Activated T-helper 2 cell treated with anti-CD3 and anti-CD28 coated beads, Interferon-gamma antibody, Interleukin-2, Interleukin-4, amounts not matched to agents 10 μg/mL and 5 μg/mL and 100 μg/mL, durations not matched to agents 14 hours and 24 hours and 36 hours (primary cell): ENCODE measurements around the gene EFNA5. TPM values are rescaled to one million over a fixed set of nuclear protein-coding genes. Genes with fewer than 3 reads are reported as not detected.
A peak's percentile ranks its signal among the peaks of the same experiment; 100 is the strongest.

Experiments
- DNase-seq: peaks from one replicate; pipeline ENCODE4 v3.0.0; 2021; ENCODE audit warnings: low spot score
- H3K27ac Mint-ChIP-seq: one replicate; pipeline ENCODE4 v1.8.0; 2021; ENCODE audit warnings: mixed read lengths
- H3K27me3 Mint-ChIP-seq: one replicate; pipeline ENCODE4 v1.8.0; 2021; ENCODE audit warnings: low read depth, mixed read lengths
- H3K36me3 Mint-ChIP-seq: one replicate; pipeline ENCODE4 v1.8.0; 2021; ENCODE audit warnings: low read depth, mixed read lengths
- H3K4me1 Mint-ChIP-seq: one replicate; pipeline ENCODE4 v1.8.0; 2021; ENCODE audit warnings: low read depth, mixed read lengths
- H3K4me3 Mint-ChIP-seq: one replicate; pipeline ENCODE4 v1.8.0; 2021; ENCODE audit warnings: low read depth, mild to moderate bottlenecking, moderate library complexity, mixed read lengths
- H3K9me3 Mint-ChIP-seq: one replicate; pipeline ENCODE4 v1.8.0; 2021; ENCODE audit warnings: mixed read lengths
- intact Hi-C: fragments of 100-400 bp; cut with micrococcal nuclease; formaldehyde crosslinking; loops from one replicate; pipeline ENCODE4 v1.15.1; 2023
- total RNA-seq: library from RNA; stranded (reverse); gene quantifications from 2 replicates; pipeline ENCODE4 v1.2.3, GENCODE V29; 2022

Gene EFNA5
- 0.32 TPM in 1 of 2 replicates, not detected in the other for total RNA-seq

DNA sequence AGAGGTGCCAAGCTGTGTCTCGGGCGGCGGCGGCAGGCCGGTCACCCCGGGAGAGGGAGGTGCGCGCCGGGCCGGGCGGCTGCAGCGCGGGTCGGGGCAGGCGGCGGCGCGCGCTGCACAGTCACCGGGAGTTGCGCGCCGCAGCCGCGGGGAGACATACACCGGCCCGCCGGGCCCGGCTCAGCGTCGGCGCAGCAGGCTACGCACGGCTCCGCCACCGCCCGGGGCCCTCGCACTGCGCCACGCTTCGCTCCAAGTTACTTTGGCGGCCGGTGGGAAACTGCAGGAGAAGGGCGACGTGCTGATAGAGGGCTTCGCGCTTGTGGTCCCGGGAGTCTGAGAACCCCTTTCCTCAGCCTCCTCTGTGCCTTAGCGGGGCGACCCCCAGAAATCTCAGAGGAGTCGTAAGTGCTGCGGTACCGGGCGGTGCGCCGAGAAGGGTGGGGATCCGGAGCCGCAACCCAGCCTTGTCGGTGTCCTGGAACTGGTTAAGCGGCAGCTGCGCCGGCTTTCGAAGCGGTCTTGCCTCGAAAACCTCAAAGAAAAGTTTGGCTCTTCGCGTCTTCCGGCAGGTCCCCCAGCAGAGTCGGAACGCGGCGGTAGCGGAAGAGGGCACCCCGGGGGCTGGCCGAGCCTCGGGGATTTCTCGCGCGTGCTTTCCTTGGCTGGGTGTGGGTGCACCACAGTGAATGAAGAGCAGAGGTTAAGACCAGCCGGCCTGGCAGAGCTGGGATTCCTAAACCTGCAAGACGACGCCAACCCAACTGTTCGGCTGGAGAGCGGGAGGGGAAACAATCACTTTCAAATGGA is at the start of gene EFNA5:
TSS of gene EFNA5 (minus strand) at position 6 of the 810 bp plus-strand sequence.
- no peaks in the 10 kb centered on the region for H3K9me3 Mint-ChIP-seq

DNA sequence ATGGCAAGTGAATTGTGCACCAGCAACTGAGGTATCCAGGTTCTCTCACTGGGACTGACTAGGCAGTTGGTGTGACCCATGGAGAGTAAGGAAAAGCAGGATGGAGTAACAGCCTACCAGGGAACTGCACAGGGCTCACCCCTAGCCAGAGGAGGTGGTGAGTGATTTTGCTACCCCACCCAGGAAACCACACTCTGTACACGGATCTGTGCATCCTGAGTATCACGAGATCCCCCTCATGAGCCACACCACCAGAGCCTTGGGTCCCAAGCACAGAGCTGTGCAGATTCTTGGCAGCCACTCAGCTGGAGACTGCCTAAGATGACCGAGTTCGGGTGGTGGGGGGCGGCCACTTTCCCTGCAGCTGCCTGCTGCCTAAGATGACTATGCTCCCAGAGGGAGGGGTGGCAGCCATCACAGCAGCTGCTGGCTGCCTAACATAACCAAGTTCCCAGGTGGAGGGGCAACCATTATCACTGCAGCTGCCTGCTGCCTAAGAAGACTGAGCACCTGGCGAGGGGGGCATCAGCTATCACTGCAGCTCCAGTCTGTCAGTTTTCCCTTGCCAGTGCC is 48.4 kb upstream of the EFNA5 start:
- Mint-ChIP-seq H3K27ac (no peak overlapping the region), H3K4me3 (no peak overlapping the region), H3K27me3 (peaks cover 2% of the 10 kb centered on the region), H3K9me3 (peaks cover 30% of the 10 kb centered on the region), H3K36me3 (no peaks in the 10 kb centered on the region), H3K4me1 (no peaks in the 10 kb centered on the region)
- intact Hi-C loops = no loop called here
- no peak for DNase-seq

More for the DNA sequence above, at the start of gene EFNA5:
- H3K27ac Mint-ChIP-seq = peak within 1 kb of the TSS; percentile 12
- H3K36me3 Mint-ChIP-seq = no peaks in the 10 kb centered on the region
- peak within 1 kb of the TSS; percentile 75 for H3K4me3 Mint-ChIP-seq
- H3K4me1 Mint-ChIP-seq = peaks cover 22% of the 10 kb centered on the region
- peaks cover 75% of the 10 kb centered on the region for H3K27me3 Mint-ChIP-seq
- intact Hi-C loops = loop anchor here (5.0 kb wide), 2 partner anchors 99 to 246 kb away; no protein-coding TSS in a partner anchor
- peak; percentile 31 for DNase-seq

DNA sequence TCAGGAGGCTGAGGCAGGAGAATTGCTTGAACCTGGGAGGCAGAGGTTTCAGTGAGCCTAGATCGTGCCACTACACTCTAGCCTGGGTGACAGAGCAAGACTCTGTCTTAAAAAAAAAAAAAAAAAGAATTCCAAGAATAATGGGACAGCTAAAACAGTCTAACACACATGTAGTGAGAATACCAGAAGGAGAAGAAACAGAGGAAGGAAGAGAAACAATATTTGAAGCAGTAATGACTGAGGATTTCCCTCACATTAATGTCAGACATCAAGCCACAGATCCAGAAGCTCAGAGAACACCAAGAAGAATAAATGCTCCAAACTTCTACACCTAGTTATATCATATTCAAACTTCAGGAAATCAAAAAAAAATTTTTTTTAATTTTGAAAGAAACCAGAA is 47.1 kb upstream of the EFNA5 start:
- H3K4me1 Mint-ChIP-seq = no peaks in the 10 kb centered on the region

DNA sequence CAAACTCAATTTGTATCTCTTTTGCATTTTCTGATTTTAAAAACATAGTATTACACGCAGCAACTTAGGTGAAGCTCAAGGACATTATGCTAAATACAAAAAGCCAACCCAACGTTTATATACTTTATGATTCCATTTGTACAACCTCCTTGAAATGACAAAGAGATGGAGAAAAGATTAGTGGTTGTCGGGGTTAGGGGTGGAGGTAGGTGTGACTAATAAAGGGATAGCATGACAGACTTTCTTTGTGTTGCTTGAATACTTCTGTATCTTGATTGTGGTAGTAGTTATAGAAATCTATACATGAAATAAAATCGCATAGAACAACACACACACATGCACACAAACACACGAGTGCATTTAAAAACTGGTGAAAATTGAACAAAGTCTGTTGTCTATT is 42.5 kb upstream of the EFNA5 start:
- DNase-seq = no peak
- H3K4me3 Mint-ChIP-seq = no peak overlapping the region
- H3K27me3 Mint-ChIP-seq = peaks cover 2% of the 10 kb centered on the region
- H3K9me3 Mint-ChIP-seq = peaks cover 4% of the 10 kb centered on the region
- H3K36me3 Mint-ChIP-seq = no peaks in the 10 kb centered on the region
- intact Hi-C loops = no loop called here
- H3K4me1 Mint-ChIP-seq = no peaks in the 10 kb centered on the region
- H3K27ac Mint-ChIP-seq = no peak overlapping the region

More for the DNA sequence above, 47.1 kb upstream of the EFNA5 start:
- Mint-ChIP-seq H3K27me3 (peaks cover 2% of the 10 kb centered on the region), H3K4me3 (no peak overlapping the region), H3K27ac (no peak overlapping the region), H3K36me3 (no peaks in the 10 kb centered on the region), H3K9me3 (peaks cover 30% of the 10 kb centered on the region)
- intact Hi-C loops = no loop called here
- DNase-seq = no peak

DNA sequence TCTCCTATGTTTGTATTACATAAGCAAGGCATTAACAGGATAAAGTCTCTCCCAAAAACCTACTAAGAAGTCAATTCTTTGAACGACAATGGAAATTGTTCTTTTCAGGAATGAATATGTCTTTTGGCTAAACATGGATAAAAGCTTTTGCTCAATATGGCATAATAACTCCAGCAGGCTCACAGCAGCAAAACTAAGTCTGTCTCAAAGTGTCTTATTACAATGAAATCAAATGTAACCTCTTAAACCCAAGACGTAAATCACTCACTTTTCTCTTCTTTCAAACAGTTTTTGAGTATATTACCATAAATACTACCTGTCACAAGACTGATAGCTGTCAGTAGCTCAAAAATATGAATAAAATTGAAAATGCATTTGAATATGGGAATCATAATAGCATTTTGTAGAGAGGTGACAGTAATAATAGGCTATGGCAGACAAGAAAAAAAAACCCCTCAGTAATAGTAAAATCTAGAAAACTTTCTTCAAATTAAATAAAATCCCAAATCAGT is 41.7 kb upstream of the EFNA5 start:
- H3K4me1 Mint-ChIP-seq = no peaks in the 10 kb centered on the region
- peaks cover 2% of the 10 kb centered on the region for H3K27me3 Mint-ChIP-seq
- no peak for DNase-seq
- intact Hi-C loops = no loop called here
- H3K4me3 Mint-ChIP-seq = no peak overlapping the region
- no peaks in the 10 kb centered on the region for H3K36me3 Mint-ChIP-seq
- peaks cover 4% of the 10 kb centered on the region for H3K9me3 Mint-ChIP-seq
- no peak overlapping the region for H3K27ac Mint-ChIP-seq

DNA sequence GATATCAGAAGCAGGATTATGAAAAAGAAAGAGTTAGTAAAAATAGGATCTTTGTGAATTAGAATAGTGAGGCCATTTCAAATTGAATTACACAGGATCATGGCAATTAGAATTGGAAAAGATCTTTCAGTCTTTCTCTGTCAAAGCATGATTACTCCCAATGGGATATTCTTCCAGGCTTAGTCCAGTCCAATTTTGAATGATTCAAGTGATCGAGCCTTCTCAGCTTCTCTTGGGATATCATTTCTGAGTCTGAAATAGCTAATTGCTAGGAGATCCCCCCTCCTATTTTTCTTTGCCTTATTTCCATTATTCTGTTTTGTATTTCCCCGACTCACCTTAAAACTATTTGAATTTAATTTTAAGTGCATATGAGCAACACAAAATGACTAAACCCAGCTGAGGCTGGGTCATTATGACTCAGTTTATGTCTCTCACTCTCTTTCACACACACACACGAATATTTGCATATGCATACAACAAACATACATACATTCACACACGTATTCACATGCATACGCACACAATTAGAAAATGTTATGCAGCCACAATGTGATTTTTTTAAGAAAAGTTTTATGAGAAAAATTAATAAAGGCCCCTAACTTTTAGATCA is 34.8 kb upstream of the EFNA5 start:
- Mint-ChIP-seq H3K27me3 (peaks cover 6% of the 10 kb centered on the region), H3K27ac (no peak overlapping the region), H3K36me3 (no peaks in the 10 kb centered on the region), H3K4me3 (no peak overlapping the region), H3K9me3 (peaks cover 4% of the 10 kb centered on the region), H3K4me1 (no peaks in the 10 kb centered on the region)
- DNase-seq = no peak
- intact Hi-C loops = no loop called here

DNA sequence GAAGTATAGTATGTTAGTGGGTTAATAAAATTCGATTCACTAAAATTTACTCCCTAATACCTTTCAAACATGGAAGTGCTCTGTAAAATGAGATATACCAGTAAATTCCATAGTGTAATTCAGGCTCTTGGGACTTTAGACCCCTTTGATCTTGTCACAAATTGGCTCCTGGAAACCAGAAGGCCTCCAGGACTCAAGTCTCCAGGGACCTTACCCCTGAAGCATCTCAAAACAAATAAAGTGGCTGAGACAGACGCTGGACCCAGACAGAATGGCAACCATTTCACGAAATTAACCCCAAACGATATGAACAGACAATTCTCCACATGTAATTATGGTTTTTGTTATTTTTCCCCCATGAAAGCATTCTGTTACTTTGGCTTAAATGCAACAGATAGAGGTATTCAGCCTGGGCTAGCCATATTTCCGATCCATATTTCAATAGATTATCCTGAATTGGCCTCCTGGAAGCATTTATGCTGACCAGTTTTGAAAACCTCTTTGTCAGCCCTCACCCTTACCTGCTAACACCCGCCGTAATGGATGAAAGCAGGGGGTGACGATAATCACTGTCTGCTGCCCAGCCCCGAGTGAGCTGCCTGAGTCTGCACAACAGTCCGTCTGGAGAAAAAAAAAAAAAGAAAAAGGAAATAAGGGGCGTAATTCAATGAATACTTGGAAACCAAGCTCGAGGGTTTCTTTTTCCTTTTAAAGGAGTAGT is 34.1 kb upstream of the EFNA5 start:
- Mint-ChIP-seq H3K9me3 (peaks cover 4% of the 10 kb centered on the region), H3K27me3 (peaks cover 6% of the 10 kb centered on the region), H3K4me3 (no peak overlapping the region), H3K27ac (no peak overlapping the region), H3K4me1 (no peaks in the 10 kb centered on the region), H3K36me3 (no peaks in the 10 kb centered on the region)
- no peak for DNase-seq
- intact Hi-C loops = no loop called here

DNA sequence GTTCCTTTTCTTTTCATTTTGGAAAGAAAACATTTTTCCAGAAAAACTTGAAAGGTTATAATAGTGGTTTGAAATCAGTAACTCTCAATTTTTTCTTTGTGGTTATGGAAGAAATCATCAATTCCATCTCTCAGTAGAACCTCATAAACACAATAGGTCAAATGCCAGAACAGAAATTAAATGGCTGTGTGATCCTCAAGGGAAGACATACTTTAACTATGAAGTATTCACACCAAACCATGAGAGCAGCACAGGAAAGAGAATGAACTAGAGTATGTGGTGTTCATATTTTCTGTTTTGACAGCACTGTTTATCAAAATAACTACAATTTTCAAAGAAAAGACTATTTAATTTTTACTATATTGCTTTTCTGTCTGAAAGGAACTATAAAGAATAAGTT is 29.7 kb upstream of the EFNA5 start:
- H3K27me3 Mint-ChIP-seq = peaks cover 4% of the 10 kb centered on the region
- intact Hi-C loops = no loop called here
- no peak overlapping the region for H3K4me3 Mint-ChIP-seq
- H3K4me1 Mint-ChIP-seq = no peaks in the 10 kb centered on the region
- H3K36me3 Mint-ChIP-seq = no peaks in the 10 kb centered on the region
- no peak overlapping the region for H3K27ac Mint-ChIP-seq
- DNase-seq = no peak
- no peaks in the 10 kb centered on the region for H3K9me3 Mint-ChIP-seq

DNA sequence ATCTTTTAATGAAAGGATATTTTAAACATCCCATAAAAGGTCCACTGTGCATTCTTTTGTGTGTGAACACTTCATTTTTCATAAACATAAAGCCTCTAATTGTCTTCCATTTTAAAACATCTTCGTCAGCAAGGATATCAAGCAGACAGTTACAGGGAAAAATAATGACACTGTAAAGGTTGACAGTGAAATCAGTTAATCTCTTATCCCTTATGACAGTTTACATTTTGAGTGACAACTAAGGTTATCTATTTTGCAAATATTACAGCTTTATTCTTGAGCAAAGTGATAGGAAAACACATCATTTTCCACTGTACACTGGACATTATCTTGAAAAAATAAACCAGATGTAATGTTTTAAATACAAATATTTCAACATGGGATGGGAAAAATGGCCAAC is 28.7 kb upstream of the EFNA5 start:
- Mint-ChIP-seq H3K4me1 (no peaks in the 10 kb centered on the region), H3K27ac (no peak overlapping the region), H3K9me3 (no peaks in the 10 kb centered on the region), H3K4me3 (no peak overlapping the region), H3K36me3 (no peaks in the 10 kb centered on the region), H3K27me3 (peaks cover 5% of the 10 kb centered on the region)
- intact Hi-C loops = no loop called here
- DNase-seq = no peak

DNA sequence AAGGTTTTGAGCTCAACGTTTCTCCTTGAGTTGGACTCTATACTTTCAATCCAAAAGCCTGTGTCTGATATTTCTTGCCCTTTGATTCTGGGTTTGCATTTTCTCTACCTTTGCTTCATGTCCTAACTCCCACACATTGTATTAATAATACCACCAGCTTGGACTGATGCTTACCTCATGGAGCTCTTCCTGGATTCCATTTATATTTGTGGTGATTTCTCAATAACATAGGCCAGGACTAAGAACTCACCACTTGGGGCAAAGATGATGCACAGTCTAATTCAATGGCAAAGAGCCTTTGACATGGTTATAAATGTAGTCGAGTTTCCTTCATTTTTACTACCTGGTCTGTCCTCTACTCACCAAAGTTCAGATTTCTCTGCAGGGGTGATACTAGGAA is 27.5 kb upstream of the EFNA5 start:
- H3K27me3 Mint-ChIP-seq = peaks cover 13% of the 10 kb centered on the region
- no peaks in the 10 kb centered on the region for H3K9me3 Mint-ChIP-seq
- DNase-seq = no peak
- H3K27ac Mint-ChIP-seq = no peak overlapping the region
- no peaks in the 10 kb centered on the region for H3K4me1 Mint-ChIP-seq
- intact Hi-C loops = no loop called here
- H3K4me3 Mint-ChIP-seq = no peak overlapping the region
- no peaks in the 10 kb centered on the region for H3K36me3 Mint-ChIP-seq

DNA sequence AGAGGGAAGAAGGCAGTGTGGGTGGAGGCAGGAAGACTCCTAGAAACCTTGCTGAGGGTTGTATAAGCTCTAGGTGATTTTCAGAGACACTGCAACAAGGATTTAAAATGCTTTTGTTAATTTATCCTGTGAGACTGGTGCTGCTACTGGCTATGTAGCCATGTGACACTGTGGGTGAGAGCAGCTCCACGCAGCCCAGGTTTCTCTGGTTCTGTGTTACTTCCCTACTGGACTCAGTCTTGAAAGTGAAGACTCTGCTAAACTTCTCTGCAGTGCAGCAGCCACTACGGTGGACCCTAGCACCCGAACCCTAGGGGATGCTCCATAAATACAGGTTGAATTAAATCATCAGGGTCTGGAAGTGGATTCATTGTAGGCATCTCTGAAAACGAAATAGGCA is 25.8 kb upstream of the EFNA5 start:
- Mint-ChIP-seq H3K36me3 (no peaks in the 10 kb centered on the region), H3K4me1 (no peaks in the 10 kb centered on the region), H3K9me3 (peaks cover 9% of the 10 kb centered on the region), H3K4me3 (no peak overlapping the region), H3K27ac (no peak overlapping the region), H3K27me3 (peaks cover 9% of the 10 kb centered on the region)
- intact Hi-C loops = no loop called here
- DNase-seq = no peak

DNA sequence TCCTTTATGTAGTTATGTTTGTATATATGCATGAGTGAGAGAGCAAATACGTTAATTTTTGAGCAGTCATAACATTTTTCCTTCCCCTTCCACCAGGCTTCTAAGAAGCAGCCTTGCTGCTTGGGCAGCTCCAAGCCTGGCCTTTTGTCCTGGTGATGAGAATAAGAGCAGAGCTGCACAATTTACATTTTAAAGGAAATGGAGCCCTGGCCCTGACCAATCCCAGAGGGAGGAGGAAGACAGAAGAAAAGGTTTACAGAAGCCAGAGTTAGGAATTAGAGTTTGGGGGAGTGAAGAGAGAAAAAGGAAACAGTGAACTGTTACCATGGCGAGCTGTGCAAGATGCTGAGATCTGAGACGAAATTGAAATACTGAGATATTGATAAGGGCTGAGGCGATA is 25.3 kb upstream of the EFNA5 start:
- H3K27ac Mint-ChIP-seq = no peak overlapping the region
- no peaks in the 10 kb centered on the region for H3K36me3 Mint-ChIP-seq
- H3K9me3 Mint-ChIP-seq = peaks cover 11% of the 10 kb centered on the region
- intact Hi-C loops = no loop called here
- no peak for DNase-seq
- peaks cover 9% of the 10 kb centered on the region for H3K27me3 Mint-ChIP-seq
- H3K4me1 Mint-ChIP-seq = no peaks in the 10 kb centered on the region
- H3K4me3 Mint-ChIP-seq = no peak overlapping the region
